ENCODE measurements around the gene STXBP4. TPM values are rescaled to one million over a fixed set of nuclear protein-coding genes. Genes with fewer than 3 reads are reported as not detected.
A peak's percentile ranks its signal among the peaks of the same experiment; 100 is the strongest.

The STXBP4 gene
- total RNA-seq, 2 donors from 2014 or later, result 2.8 to 4.6 TPM

- Mint-ChIP-seq H3K27ac (no peak overlapping the region), H3K36me3 (no peaks in the 10 kb centered on the region), H3K9me3 (no peaks in the 10 kb centered on the region)
- ATAC-seq (no peak), DNase-seq (ENCODE audit: low spot score in 2 of 2) (no peak)
Observed at GRCh38 chr17:54951286-54951685, 17.3 kb upstream of the STXBP4 start.

DNA sequence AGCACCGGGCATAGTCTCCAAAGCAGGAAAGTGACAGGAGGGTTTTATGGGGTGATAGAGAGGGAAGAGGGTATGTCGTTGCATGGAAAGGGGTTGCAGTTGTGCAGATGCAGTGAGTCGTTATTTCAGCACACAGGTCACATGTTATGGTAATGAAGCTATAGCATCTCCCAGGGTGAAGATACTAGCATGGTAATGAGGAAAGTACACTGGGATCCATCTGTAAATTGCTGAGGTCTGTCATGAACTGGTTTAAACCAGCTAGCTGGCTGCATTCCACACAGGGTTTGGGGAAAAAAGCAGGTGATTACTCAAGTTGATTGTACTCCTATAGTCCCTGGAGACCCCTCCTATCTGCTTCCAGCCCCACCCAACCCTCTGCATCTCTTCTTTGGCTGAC is 11.8 kb upstream of the STXBP4 start:
- Mint-ChIP-seq H3K9me3 (no peaks in the 10 kb centered on the region), H3K27ac (no peak overlapping the region), H3K36me3 (peaks cover 0 to 6% of the 10 kb centered on the region in 2 donors)
- ATAC-seq (no peak), DNase-seq (ENCODE audit: low spot score in 2 of 2) (no peak)

DNA sequence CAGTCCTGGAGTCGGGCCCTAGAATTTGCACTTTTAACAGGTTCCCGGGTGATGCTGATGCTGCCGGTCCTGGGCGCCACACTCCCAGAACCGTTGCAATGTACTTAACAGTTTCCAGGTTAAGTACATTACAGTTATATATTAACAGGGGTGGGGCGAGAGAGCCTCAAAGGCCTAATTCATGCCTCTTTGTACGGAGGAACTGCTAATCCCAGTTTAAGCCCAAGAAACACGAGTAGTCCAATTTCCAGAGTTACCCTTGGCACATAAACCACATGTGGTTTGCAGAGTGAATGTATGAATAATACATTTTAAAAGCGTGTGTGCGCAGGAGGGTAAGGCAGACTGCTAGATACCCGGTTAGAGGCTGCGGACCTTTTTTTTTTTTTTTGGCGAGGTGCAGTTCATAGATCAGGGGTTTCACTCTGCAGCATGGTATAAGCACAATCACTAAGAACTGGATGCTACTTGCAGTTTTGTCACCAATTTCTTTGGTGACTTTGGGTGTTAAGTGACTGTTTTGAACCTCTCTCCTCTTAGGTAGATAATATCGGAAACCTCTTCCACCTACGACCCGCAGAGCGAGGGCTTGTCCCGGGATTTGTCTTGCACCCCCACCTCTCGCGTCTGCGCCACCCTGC is 824 bp upstream of the STXBP4 start:
- H3K27ac Mint-ChIP-seq, result no peak overlapping the region
- H3K36me3 Mint-ChIP-seq, result peaks cover 0 to 6% of the 10 kb centered on the region in 2 donors
- ATAC-seq (peak; percentile 35 to 39), DNase-seq (ENCODE audit: low spot score in 2 of 2) (peak in 1 of 2 donors; percentile 15)
- H3K9me3 Mint-ChIP-seq, result no peaks in the 10 kb centered on the region

DNA sequence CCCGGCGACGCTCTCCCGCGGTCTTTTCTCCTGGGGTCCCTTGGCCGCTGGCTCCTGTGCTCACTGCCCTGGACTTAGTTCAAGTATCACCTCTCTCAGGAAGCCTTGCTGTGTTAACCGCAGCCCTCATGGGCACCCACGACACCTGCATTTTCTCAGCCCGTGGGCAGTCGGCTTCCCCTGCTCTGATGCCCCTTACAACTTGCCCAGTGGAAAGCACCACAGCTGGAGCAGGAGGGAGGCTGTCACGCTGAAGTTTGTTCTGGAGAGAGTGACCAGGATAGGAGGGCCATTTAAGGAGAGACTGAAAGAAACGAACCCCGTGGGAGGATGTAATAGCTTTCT is 395 bp downstream of the STXBP4 start:
- ATAC-seq (peak; percentile 38 to 39), DNase-seq (ENCODE audit: low spot score in 2 of 2) (peak in 1 of 2 donors; percentile 21)
- H3K9me3 Mint-ChIP-seq, result no peaks in the 10 kb centered on the region
- H3K36me3 Mint-ChIP-seq, result peaks cover 0 to 6% of the 10 kb centered on the region in 2 donors
- H3K27ac Mint-ChIP-seq, result no peak overlapping the region

GRCh38 chr17:54969658-54970572 is 1.4 kb downstream of the STXBP4 start:
- no peak for DNase-seq (ENCODE audit: low spot score in 2 of 2)
- no peak for ATAC-seq
- Mint-ChIP-seq H3K9me3 (no peaks in the 10 kb centered on the region), H3K27ac (no peak overlapping the region), H3K36me3 (peaks cover 0 to 6% of the 10 kb centered on the region in 2 donors)

DNA sequence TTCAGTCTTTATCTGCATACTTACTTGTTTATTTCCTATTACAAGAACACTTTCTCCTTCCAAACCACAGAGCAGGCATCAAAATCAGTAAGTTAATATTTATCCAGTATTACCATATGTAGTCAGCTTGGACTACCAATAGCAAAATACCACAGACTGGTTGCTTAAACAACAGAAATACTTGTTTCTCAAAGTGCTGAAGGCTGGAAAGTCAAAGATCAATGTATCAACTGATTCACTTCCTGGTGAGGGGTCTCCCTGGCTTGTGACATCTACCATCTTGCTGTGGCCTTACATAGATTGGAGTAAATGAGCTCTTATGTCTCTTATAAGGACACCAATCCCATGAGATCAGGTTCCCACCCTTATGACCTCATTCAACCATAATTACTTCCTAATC is 2.6 kb downstream of the STXBP4 start:
- DNase-seq (ENCODE audit: low spot score in 2 of 2) (no peak), ATAC-seq (no peak)
- Mint-ChIP-seq H3K27ac (no peak overlapping the region), H3K36me3 (peaks cover 0 to 1% of the 10 kb centered on the region in 2 donors), H3K9me3 (no peaks in the 10 kb centered on the region)

- no peak overlapping the region for H3K27ac Mint-ChIP-seq
- no peaks in the 10 kb centered on the region for H3K36me3 Mint-ChIP-seq
- ATAC-seq (no peak), DNase-seq (ENCODE audit: low spot score in 2 of 2) (no peak)
- H3K9me3 Mint-ChIP-seq, result no peaks in the 10 kb centered on the region
Observed at GRCh38 chr17:54971901-54972300, 3.3 kb downstream of the STXBP4 start.

DNA sequence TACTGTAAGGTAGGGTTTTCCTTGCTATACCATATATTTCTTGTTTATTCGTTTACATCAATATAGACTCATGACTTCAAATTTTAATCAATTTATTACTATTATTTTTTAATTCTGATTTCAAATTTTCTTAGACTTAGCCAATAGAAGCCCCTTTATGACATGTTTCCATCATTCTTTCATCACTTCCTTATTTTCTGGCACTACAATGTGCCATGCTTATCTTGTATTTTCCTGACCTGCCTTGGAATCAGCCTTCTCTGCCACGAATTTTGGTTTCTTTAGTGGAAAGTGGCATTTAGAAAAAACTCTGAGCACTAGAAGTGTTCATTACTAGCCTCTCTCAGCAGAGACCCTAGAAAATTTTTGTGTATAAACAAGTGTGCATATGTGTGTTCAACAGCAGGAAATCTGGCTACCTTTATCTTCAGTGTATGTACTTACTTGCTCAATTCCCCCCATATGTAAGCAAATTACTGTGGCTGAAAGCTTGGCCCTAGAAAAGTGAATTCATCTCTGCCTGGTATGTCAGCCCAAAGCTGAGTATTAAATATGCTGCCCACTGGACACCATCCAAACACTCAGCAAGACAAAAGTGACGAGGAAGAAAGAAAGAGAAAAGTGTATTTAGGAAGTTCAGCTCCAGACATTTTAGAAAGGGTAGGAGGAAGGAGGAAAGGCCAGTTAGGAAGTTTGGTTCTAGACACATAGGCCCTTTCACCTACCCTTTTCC is 4.0 kb downstream of the STXBP4 start:
- DNase-seq (ENCODE audit: low spot score in 2 of 2), result no peak
- no peak for ATAC-seq
- Mint-ChIP-seq H3K36me3 (no peaks in the 10 kb centered on the region), H3K9me3 (no peaks in the 10 kb centered on the region), H3K27ac (no peak overlapping the region)

GRCh38 chr17:54974759-54975158 is 6.2 kb downstream of the STXBP4 start:
- Mint-ChIP-seq H3K36me3 (peaks cover 7% of the 10 kb centered on the region in 2 donors), H3K9me3 (peaks cover 0 to 6% of the 10 kb centered on the region in 2 donors), H3K27ac (no peak overlapping the region)
- ATAC-seq (no peak), DNase-seq (ENCODE audit: low spot score in 2 of 2) (no peak)

- no peak overlapping the region for H3K27ac Mint-ChIP-seq
Observed at GRCh38 chr17:54976316-54976715, 7.8 kb downstream of the STXBP4 start.

DNA sequence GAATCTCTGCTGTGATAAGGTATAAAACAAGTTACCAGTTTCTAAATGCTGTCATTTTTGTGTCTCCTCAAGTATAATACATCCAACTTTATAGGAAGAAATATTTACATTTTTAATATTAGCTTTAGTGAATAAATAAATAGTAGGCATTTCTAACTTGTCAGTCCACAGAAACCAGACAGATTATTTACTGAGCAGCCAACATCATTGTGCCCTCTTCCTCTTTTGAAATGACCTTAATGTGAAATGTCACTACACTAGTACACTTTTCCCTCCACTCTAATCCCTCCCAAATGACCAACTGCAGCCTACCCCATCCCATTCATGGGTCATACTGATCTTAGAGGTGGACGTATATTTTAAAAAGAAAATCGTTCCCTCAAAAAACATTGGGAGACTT is 9.2 kb downstream of the STXBP4 start:
- Mint-ChIP-seq H3K9me3 (peaks cover 0 to 6% of the 10 kb centered on the region in 2 donors), H3K27ac (no peak overlapping the region), H3K36me3 (peaks cover 7 to 8% of the 10 kb centered on the region in 2 donors)
- no peak for DNase-seq (ENCODE audit: low spot score in 2 of 2)
- ATAC-seq, result no peak

More at GRCh38 chr17:54976316-54976715, 7.8 kb downstream of the STXBP4 start:
- ATAC-seq (no peak), DNase-seq (ENCODE audit: low spot score in 2 of 2) (no peak)
- Mint-ChIP-seq H3K36me3 (peaks cover 7 to 8% of the 10 kb centered on the region in 2 donors), H3K9me3 (peaks cover 0 to 6% of the 10 kb centered on the region in 2 donors)

DNA sequence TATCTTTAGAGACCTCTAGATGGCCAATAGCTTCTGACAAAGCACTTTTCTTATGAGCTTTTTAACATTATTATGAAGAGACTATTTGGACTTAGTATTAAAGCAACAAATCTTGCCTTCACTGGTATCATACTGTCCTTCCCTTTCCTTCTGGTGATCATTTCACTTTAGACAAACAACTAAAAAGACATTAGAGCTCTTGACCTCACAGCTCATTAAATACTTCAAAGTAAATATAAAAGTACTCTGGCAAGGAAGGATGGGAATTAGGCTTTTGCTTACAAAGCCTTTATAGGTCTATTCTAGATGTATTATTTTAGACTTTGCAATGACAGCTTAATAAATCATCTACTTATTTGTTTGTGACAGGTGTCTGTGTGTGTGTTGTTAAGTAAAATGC is 11.1 kb downstream of the STXBP4 start:
- peaks cover 7 to 8% of the 10 kb centered on the region in 2 donors for H3K36me3 Mint-ChIP-seq
- ATAC-seq, result no peak
- H3K9me3 Mint-ChIP-seq, result peaks cover 0 to 6% of the 10 kb centered on the region in 2 donors
- DNase-seq (ENCODE audit: low spot score in 2 of 2), result no peak
- H3K27ac Mint-ChIP-seq, result no peak overlapping the region

- Mint-ChIP-seq H3K9me3 (peaks cover 0 to 6% of the 10 kb centered on the region in 2 donors), H3K36me3 (peaks cover 7 to 8% of the 10 kb centered on the region in 2 donors), H3K27ac (no peak overlapping the region)
- ATAC-seq (no peak), DNase-seq (ENCODE audit: low spot score in 2 of 2) (no peak)
Observed at GRCh38 chr17:54980375-54980774, 11.8 kb downstream of the STXBP4 start.

DNA sequence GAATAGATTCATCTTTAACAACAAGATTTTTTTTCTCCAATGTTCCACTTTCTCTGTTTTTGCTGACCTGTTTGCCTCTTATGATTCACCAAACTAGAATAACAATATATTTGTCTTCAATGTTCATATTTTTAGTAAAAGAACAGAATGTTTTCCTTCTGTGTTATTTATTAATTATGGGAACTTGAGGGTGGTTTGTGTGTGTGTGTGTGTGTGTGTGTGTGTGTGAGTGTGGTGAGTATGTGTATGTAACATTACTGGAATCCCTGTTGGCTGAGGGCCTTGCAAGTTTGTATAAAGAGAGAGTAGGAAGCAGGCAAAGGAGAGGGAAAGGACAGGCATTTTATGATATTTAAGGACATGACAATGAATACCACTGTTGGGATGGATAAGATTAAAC is 13.8 kb downstream of the STXBP4 start:
- ATAC-seq (no peak), DNase-seq (ENCODE audit: low spot score in 2 of 2) (no peak)
- H3K36me3 Mint-ChIP-seq, result peaks cover 7 to 8% of the 10 kb centered on the region in 2 donors
- H3K27ac Mint-ChIP-seq, result no peak overlapping the region
- peaks cover 0 to 6% of the 10 kb centered on the region in 2 donors for H3K9me3 Mint-ChIP-seq

DNA sequence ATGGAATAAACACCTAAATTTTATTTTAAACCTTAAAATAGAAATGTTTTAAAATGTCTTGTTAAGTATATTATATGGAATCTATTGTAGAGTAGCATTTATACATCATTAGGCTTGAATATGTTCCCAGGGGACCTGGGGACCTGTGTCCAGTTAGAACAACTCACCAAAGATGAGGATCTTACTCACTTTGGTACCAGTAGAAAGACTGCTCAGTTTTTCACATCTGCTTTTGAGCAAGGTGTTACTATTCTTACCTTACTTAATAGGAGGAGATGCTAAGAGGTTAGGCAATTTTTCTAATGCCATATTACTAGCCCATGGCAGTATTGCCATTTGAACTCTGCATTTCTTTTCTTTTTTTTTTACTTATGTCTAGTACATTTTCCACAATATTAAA is 14.7 kb downstream of the STXBP4 start:
- no peak for DNase-seq (ENCODE audit: low spot score in 2 of 2)
- H3K27ac Mint-ChIP-seq, result no peak overlapping the region
- peaks cover 0 to 6% of the 10 kb centered on the region in 2 donors for H3K9me3 Mint-ChIP-seq
- ATAC-seq, result no peak
- peaks cover 7 to 8% of the 10 kb centered on the region in 2 donors for H3K36me3 Mint-ChIP-seq

GRCh38 chr17:54985476-54985875 is 16.9 kb downstream of the STXBP4 start:
- H3K9me3 Mint-ChIP-seq, result no peaks in the 10 kb centered on the region
- ATAC-seq (no peak), DNase-seq (ENCODE audit: low spot score in 2 of 2) (no peak)
- no peak overlapping the region for H3K27ac Mint-ChIP-seq
- H3K36me3 Mint-ChIP-seq, result no peaks in the 10 kb centered on the region

- ATAC-seq (no peak), DNase-seq (ENCODE audit: low spot score in 2 of 2) (no peak)
- no peak overlapping the region for H3K27ac Mint-ChIP-seq
- H3K9me3 Mint-ChIP-seq, result no peaks in the 10 kb centered on the region
- H3K36me3 Mint-ChIP-seq, result no peaks in the 10 kb centered on the region
Observed at GRCh38 chr17:54990118-54990517, 21.6 kb downstream of the STXBP4 start.

Data from activated naive CD4-positive, alpha-beta T cell treated with anti-CD3 and anti-CD28 coated beads, Interleukin-2, amount 50 U/mL, for 72 hours (primary cell).